GM19397 (cell line): ENCODE data around the gene RHOT1.
"Not testable (repeated sequence)": the region's sequence is repeated elsewhere in the genome, so short reads cannot be mapped to it uniquely, and the experiment has no call there.

ENCODE experiments used
- ATAC-seq: cut with Tn5 transposase; IDR thresholded peaks from one replicate; pipeline ENCODE4 v1.9.1; 2021; ENCODE audit warnings: mild to moderate bottlenecking, moderate library complexity; ENCODE audit not compliant: unreplicated experiment

The RHOT1 gene

DNA sequence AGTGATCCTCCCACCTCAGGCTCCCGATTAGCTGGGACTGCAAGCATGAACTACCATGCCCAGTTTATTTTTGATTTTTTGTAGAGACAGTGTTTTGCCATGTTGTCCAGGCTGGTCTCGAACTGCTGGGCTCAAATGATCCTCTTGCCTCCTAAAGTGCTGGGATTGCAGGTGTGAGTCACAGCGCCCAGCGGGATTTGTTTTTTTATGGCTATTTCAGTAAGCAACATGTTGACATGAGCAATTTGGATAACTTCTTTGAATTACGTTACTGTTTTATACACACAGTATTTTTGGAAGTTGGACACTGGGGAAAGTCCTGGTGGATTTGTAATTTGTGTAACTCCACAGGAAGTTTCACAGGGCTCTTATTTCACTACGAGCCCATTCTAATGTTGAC lies 18.5 kb upstream of the RHOT1 start:
- no peak for ATAC-seq

DNA sequence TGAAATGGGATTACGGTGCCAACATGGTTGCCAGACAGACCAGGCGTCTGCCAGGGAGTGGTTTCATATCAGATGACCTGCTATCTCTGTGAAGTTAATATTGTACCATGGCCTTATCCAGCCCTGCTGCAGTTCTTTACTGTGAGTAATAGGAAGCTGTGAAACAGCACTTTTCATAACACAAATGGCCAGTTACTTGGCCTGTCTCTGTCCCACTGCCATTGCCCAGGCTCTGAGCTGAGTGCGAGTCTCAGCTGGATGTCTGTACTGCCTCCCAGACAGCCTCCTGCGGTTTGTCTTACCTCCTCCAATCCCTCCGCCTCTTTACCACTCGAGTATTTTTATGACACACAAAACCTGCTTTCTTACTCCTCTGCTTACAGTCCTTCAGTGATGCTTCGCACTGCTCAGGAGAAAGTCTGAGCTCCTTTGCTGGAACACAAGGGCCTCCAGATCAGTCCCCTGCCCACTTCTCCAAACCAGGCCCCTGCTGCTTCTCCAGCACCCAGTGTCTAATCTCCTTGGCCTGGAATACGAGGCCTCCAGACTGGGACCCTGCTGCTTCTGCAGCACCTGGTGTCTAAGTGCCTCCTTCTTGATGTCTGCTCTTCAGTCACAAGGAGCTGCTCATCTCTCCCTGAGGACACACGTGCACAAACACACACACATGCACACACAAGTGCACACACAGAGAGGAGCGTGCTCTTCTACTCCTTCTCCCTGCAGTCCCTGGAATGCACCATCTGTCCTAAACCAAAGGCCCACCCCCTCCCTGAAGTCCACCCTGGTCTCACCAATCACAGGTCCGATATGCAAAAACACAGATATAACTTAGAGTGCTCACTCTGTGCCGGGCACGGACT lies 17.1 kb upstream of the RHOT1 start:
- ATAC-seq: no peak

- no peak for ATAC-seq
Observed at GRCh38 chr17:32125848-32126153, 16.5 kb upstream of the RHOT1 start.

- no peak for ATAC-seq
Observed at GRCh38 chr17:32126325-32126724, 16.0 kb upstream of the RHOT1 start.

DNA sequence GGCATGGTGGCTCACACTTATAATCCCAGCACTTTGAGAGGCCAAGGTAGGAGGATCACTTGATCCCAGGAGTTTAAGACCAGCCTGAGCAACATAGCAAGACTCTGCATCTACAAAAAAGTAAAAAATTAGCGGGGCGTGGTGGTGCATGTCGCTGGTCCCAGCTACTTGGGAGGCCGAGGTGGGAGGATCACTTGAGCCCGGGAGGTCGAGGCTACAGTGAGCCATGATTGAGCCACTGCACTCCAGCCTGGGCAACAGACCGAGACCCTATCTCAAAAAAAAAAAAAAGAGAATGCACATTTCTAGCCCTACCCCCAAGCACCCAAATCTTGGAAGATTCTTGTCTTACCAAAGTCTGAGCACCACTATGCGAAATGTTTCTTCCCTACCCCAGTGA lies 15.6 kb upstream of the RHOT1 start:
- ATAC-seq: no peak

DNA sequence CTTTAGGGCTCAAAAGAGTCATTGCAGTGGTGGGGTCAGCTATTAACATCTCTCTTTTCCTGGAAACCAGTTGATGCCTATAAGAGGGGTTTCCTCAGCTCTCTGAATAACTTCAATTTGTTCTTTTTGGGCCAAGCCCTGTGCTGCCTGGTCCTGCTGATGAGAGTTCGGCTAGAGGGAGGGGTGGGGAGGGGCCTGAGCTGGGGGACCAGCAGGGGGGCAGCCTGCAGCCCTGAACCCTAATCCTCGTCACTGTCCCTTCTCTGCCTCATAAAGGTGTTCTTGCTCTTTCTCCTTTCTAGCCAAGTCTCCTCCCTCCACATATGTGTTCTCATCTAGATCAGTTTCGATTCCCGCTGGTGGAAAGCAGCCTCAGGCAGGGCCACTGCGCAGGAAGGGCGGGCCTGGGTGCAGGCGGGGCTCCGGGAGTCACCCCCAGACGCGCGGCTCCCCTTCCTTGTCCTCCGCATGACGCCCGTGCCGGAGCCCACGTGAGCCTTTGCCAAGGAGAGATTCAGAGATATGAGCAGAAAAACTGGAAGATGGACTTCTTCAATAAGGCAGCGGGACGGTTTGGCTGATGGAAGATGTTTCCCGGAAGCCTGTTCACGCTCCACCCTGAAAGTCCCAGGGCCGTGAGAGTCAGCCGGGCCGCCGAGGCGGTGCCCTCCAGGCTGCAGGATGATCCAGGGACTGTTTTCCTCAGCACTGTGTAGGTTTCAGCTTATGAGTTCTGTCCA lies 15.0 kb upstream of the RHOT1 start:
- ATAC-seq: peak; percentile 82

DNA sequence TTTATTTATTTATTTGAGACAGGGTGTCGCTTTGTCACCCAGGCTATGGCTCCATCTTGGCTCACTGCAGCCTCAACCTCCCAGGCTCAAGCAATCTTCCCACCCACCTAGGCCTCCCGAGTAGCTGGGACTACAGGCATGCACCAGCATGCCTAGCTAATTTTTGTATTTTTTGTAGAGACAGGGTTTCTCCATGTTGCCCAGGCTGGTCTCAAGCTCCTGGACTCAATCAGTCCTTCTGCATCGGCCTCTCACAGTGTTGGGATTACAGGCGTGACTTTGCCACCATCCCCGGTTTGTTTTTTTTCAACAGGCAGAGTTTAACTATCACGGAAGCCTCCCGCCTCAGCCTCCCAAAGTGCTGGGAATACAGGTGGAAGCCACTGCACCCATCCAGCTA lies 13.8 kb upstream of the RHOT1 start:
- ATAC-seq: not testable (repeated sequence)

- ATAC-seq: not testable (repeated sequence)
Observed at GRCh38 chr17:32135497-32136117, 6.7 kb upstream of the RHOT1 start.

DNA sequence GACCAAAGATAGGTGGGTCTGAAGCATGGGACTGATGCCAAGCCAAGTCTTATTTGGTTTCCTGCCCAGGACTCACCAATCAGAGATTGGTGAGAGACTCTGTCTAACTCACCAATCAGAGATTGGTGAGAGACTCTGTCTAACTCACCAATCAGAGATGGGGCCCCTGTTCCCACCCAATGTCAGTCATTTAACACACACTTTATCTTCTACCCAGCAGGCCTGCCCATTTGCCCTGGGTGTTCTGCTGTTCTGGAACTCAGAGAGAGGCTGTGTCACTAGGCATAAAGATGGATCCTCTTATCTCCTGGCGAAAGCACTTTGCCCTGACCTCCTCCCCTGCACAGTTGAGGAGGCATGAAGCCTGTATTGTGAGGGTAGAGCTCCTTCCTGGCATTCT lies 5.4 kb upstream of the RHOT1 start:
- ATAC-seq: no peak

DNA sequence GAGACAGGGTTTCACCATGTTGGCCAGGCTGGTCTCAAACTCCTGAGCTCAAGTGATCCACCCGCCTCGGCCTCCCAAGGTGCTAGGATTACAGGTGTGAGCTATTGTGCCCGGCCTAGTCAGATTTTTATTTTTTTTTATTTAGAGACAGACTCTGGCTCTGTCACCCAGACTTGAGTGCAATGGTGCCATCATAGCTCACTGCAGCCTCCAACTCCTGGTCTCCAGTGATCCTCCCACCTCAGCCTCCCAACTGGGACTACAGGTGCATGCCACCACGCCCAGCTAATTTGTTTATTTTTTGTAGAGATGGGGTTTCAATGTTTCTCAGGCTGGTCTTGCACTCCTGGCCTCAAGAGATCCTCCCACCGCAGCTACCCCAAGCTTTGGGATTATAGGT lies 2.8 kb upstream of the RHOT1 start:
- ATAC-seq: not testable (repeated sequence)

DNA sequence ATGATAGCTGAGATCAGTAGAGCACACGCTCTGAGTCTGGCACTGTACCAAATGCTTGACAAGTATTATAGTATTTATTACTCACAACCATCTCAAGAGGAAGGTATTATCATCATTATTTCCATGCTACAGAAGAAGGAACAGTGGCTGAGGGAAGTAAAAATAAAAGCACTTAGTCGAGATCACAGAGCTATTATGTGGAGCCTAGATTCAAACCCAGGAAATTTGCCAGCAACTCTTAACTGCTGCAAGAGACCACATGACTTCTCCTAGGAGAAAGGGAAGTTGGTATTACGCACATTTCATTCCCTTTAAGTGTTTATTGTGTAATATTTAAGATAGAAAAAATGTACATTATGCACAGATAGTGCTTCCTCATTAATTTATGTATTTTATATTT lies 1.0 kb upstream of the RHOT1 start:
- ATAC-seq: no peak

DNA sequence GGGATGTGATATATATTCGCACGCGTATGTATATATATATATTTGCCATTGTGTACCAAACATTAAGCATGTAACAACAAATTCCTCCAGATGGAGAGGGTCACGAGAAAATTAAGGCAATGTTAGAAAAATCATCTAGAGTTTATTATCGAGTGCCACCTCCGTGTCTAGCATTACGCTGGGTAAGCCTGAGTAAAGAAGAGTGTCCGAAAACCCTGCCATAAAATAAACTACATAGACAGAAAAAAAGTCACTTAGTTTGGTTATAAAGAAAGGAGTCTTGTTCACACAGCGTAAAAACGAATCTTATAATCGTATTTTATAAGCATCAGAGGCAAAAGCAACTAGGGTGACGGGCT lies 644 bp upstream of the RHOT1 start:
- no peak for ATAC-seq

- no peak for ATAC-seq
Observed at GRCh38 chr17:32142857-32143526, 690 bp downstream of the RHOT1 start.

DNA sequence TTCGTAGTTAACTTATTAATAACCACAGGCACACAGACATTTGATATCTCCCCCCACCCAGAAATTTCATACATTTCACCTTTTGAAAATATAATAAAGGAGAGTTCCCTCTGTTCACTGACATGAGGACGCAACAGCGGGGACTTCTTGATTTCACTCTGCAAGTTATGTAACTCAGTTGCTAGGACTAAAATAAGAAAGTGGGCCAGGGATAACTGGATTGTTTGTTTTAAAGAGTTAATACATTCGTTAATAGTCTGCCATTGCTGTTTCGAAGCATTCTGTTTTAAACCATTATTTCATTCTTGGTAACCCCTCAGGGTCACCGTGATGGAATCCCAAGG lies 1.2 kb downstream of the RHOT1 start:
- ATAC-seq: no peak

GRCh38 chr17:32144442-32144841 lies 2.1 kb downstream of the RHOT1 start:
- ATAC-seq: not testable (repeated sequence)

DNA sequence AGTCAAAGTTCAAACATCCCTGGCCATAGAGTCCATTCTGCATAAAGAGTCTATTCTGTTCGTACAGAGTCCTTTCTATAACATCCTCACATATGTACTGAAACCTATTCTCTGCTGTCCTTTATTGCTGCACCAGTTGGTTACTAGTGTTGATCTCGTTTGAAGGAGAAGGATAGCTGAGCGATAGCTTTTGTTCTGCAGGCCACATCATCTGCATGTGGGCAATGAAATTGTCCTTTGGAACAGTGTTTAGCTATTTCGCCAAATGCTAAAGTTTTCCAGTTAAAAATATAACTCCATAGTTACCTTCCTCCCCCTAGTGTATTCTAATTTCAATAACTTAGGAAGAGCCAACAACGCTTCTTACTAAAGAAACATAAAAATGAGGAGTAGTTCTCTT lies 6.0 kb downstream of the RHOT1 start:
- no peak for ATAC-seq

- no peak for ATAC-seq
Observed at GRCh38 chr17:32150358-32150757, 8.1 kb downstream of the RHOT1 start.

DNA sequence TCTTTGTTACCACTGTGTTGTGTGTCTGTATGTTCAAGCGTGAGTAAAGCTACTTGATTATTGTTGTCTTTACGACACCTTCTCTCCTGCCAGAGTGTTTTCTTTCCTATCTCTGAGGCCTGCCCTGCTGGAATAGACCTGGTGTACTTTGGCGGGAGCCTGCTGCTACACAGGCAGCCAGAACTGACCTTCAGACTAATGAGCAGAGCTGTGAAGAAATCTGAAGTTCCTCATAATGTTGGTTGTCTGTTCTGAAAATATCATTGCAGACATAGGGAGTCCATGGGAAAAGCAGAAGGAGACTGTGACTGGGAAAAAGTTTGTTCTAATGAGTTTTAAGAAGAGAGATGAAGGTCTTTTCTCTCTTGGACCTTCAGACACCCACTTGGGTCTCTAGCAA lies 9.8 kb downstream of the RHOT1 start:
- ATAC-seq: no peak

- no peak for ATAC-seq
Observed at GRCh38 chr17:32155896-32156295, 13.6 kb downstream of the RHOT1 start.

- ATAC-seq: no peak
Observed at GRCh38 chr17:32156656-32157055, 14.4 kb downstream of the RHOT1 start.

DNA sequence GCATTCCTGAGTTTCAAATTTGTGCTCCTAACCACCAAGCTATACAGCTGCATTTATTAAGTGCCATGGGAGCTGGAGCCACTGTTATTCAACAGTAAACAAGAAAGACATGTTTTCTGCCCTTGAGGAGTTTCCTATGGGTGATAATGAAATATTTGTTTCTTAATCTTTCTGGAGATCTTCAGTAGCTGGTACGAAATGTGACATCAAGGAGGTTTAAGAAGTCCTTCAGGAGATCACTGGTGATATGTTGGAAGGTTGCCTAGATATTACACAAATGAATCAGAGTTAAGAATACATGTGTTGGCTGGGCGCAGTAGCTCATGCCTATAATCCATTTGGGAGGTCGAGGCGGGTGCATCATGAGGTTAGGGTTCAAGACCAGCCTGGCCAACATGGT lies 14.9 kb downstream of the RHOT1 start:
- no peak for ATAC-seq
